NCI-H1092 treated with DMSO at 0.1 percent for 48 hours (cell line): Measurements from ENCODE around the gene MKRN2.
"Not testable (repeated sequence)": the region's sequence is repeated elsewhere in the genome, so short reads cannot be mapped to it uniquely, and the experiment has no call there.

ENCODE experiments used
- DNase-seq: peaks from one replicate; lab custom pipeline; 2025; lab: John Stamatoyannopoulos, UW

Gene MKRN2

DNA sequence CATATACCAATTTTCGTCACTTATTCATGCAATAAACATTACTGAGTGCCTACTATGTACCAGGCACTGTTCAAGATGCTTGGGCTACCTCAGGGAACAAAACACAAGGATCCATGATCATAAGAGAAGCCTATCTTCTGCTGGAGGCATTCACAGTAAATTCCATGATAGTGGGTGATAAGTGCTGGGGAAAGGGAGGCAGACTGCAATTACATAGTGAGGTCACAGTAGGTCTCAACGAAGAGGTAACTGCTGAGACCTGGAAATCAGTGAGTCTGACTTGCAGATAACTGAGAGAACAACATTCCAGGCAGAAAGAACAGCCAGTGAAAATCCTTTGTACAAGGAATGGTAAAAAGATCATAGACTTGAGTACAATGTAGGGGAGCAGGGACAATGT is 73.4 kb downstream of the MKRN2 start:
- no peak for DNase-seq

DNA sequence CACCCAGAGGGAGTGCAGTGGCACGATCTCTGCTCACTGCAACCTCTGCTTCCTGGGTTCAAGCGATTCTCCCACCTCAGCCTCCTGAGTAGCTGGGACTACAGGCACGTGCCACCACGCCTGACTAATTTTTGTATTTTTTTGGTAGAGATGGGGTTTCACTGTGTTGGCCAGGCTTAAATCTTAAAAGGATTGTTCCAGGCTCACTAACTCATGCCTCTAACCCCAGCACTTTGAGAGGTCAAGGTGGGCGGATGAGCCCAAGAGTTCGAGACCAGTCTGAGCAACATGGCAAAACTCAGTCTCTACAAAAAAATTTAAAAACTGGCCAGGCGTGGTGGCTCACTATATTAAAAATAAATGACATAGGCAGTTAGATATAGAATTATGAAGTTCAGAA is 74.0 kb downstream of the MKRN2 start:
- not testable (repeated sequence) for DNase-seq

DNA sequence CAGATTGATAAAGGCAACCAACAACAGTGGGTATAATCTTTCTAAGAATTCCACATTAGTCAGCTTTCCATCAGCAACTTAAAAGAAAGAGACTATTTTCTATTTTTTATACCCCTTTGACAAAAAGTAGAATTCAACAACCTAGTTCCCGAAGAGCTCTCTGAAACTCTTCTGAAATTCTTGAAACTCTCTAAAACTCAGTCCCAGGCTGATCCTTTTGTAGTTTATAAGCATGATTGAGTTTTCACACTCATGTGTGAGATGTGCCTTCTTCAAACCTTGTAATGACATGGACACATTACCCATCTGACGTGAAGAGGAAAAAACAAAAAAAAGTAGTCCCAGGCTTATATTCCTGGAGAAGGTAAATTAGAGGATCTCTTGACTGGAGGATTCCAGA is 75.6 kb downstream of the MKRN2 start:
- DNase-seq: no peak

DNA sequence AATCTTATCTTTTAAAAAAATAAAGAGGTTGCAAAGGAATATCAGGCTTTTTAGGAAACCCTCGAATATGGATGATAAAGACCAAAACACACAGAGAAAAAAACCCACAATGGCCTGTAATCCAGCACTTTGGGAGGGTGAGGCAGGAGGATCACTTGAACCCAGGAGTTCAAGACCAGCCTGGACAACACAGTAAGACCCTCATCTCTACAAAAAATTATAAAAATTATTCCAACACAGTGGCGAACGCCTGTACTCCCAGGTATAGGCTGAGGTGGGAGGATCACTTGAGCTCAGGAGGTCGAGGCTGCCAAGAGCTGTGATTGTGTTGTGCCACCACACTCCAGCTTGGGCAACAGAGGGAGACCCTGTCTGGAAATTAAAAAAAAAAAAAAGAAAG is 76.2 kb downstream of the MKRN2 start:
- DNase-seq: no peak
